Mesenchymal stem cell (in vitro differentiated cells and primary cell): ENCODE results near the gene HAUS5.
A peak's percentile ranks its signal among the peaks of the same experiment; 100 is the strongest.

Experiments used
- DNase-seq: peaks from one replicate; pipeline ENCODE4 v3.0.0-alpha.2; 2013
- H2AFZ ChIP-seq: one replicate; pipeline ENCODE4 v1.6.1; 2013; ENCODE audit warnings: low read depth, mild to moderate bottlenecking, control low read depth, inconsistent platforms, low read length, moderate library complexity
- H2AK5ac ChIP-seq: 2 replicates; pipeline ENCODE4 v1.6.1; 2013; ENCODE audit warnings: low read length, moderate library complexity, mild to moderate bottlenecking, inconsistent platforms; ENCODE audit not compliant: severe bottlenecking
- H2BK120ac ChIP-seq: one replicate; pipeline ENCODE4 v1.6.1; 2013; ENCODE audit warnings: low read depth, mild to moderate bottlenecking, inconsistent platforms, low read length, moderate library complexity
- H2BK12ac ChIP-seq, 2 experiments: one replicate each; pipeline ENCODE4 v1.6.1; 2013; ENCODE audit warnings: inconsistent platforms in 2 of 2, low read length in 2 of 2, mild to moderate bottlenecking in 2 of 2, moderate library complexity in 2 of 2, control low read depth in 1 of 2
- H2BK15ac ChIP-seq: one replicate; pipeline ENCODE4 v1.6.1; 2013; ENCODE audit warnings: mild to moderate bottlenecking, low read depth, inconsistent platforms; ENCODE audit not compliant: poor library complexity, severe bottlenecking
- H2BK5ac ChIP-seq: 2 replicates; pipeline ENCODE4 v1.6.1; 2013; ENCODE audit warnings: low read depth, mild to moderate bottlenecking, low read length, control low read depth, inconsistent platforms; ENCODE audit not compliant: poor library complexity, severe bottlenecking
- H3K14ac ChIP-seq, 2 experiments: one replicate each; pipeline ENCODE4 v1.6.1; 2013; ENCODE audit warnings: inconsistent platforms in 2 of 2, low read length in 2 of 2, control low read depth in 1 of 2, mild to moderate bottlenecking in 1 of 2, moderate library complexity in 1 of 2
- H3K18ac ChIP-seq, 2 experiments: one replicate each; pipeline ENCODE4 v1.6.1; 2013; ENCODE audit warnings: inconsistent platforms in 2 of 2, low read length in 2 of 2, control low read depth in 1 of 2, low read depth in 1 of 2, mild to moderate bottlenecking in 1 of 2
- H3K23ac ChIP-seq, 2 experiments: one replicate each; pipeline ENCODE4 v1.6.1; 2013; ENCODE audit warnings: inconsistent platforms in 2 of 2, low read length in 2 of 2, mild to moderate bottlenecking in 2 of 2, moderate library complexity in 2 of 2, control low read depth in 1 of 2
- H3K27ac ChIP-seq: 2 replicates; pipeline ENCODE4 v1.5.1; 2013; ENCODE audit warnings: mild to moderate bottlenecking, moderate library complexity, low read length, control low read depth, inconsistent platforms; ENCODE audit not compliant: poor library complexity, severe bottlenecking
- H3K27me3 ChIP-seq, 2 experiments: 2 replicates each; pipeline versions ENCODE4 v1.6.1 to v1.7.0; 2013; ENCODE audit warnings: low read length in 2 of 2, mild to moderate bottlenecking in 2 of 2, moderate library complexity in 2 of 2, control low read depth in 1 of 2, inconsistent platforms in 1 of 2; ENCODE audit not compliant: control insufficient read depth in 1 of 2, insufficient read depth in 1 of 2
- H3K36me3 ChIP-seq, 2 experiments: 2 replicates each; pipeline versions ENCODE4 v1.6.1 to v1.7.0; 2013; ENCODE audit warnings: low read length in 2 of 2, control low read depth in 1 of 2, inconsistent platforms in 1 of 2, low read depth in 1 of 2, mild to moderate bottlenecking in 1 of 2; ENCODE audit not compliant: insufficient read depth in 2 of 2, control insufficient read depth in 1 of 2
- H3K4ac ChIP-seq, 2 experiments: one replicate each; pipeline ENCODE4 v1.6.1; 2013; ENCODE audit warnings: inconsistent platforms in 2 of 2, low read length in 2 of 2, mild to moderate bottlenecking in 2 of 2, moderate library complexity in 2 of 2, control low read depth in 1 of 2, low read depth in 1 of 2
- H3K4me1 ChIP-seq: 2 replicates; pipeline ENCODE4 v1.6.1; 2013; ENCODE audit warnings: low read depth, low read length, control low read depth; ENCODE audit not compliant: control insufficient read depth, insufficient read depth
- H3K4me2 ChIP-seq: 2 replicates; pipeline ENCODE4 v1.6.1; 2013; ENCODE audit warnings: low read length, mild to moderate bottlenecking, inconsistent platforms; ENCODE audit not compliant: poor library complexity, severe bottlenecking
- H3K4me3 ChIP-seq, 2 experiments: 2 replicates each; pipeline versions ENCODE4 v1.5.1 to v1.7.0; 2013; ENCODE audit warnings: low read length in 2 of 2, mild to moderate bottlenecking in 2 of 2, control low read depth in 1 of 2, low read depth in 1 of 2; ENCODE audit not compliant: insufficient read depth in 1 of 2
- H3K79me1 ChIP-seq: replicated peaks from 2 replicates; pipeline ENCODE4 v1.6.1; 2013; ENCODE audit warnings: mild to moderate bottlenecking, control low read depth, low read length, inconsistent platforms; ENCODE audit not compliant: poor library complexity, severe bottlenecking
- H3K9ac ChIP-seq: 2 replicates; pipeline ENCODE4 v1.7.0; 2013; ENCODE audit warnings: mild to moderate bottlenecking, low read length, moderate library complexity
- H3K9me3 ChIP-seq: 2 replicates; pipeline ENCODE4 v1.7.0; 2013; ENCODE audit warnings: mild to moderate bottlenecking, low read length; ENCODE audit not compliant: control insufficient read depth
- H4K8ac ChIP-seq: one replicate; pipeline ENCODE4 v1.6.1; 2013; ENCODE audit warnings: inconsistent platforms, mild to moderate bottlenecking, low read length, moderate library complexity
- H4K91ac ChIP-seq: one replicate; pipeline ENCODE4 v1.6.1; 2013; ENCODE audit warnings: mild to moderate bottlenecking, low read length, inconsistent platforms
- WGBS: methylation state at CpG from one replicate; pipeline ENCODE4 v1.1.7; 2013; ENCODE audit warnings: mixed read lengths; 5-methylcytosine and 5-hydroxymethylcytosine counted together

The HAUS5 gene

DNA sequence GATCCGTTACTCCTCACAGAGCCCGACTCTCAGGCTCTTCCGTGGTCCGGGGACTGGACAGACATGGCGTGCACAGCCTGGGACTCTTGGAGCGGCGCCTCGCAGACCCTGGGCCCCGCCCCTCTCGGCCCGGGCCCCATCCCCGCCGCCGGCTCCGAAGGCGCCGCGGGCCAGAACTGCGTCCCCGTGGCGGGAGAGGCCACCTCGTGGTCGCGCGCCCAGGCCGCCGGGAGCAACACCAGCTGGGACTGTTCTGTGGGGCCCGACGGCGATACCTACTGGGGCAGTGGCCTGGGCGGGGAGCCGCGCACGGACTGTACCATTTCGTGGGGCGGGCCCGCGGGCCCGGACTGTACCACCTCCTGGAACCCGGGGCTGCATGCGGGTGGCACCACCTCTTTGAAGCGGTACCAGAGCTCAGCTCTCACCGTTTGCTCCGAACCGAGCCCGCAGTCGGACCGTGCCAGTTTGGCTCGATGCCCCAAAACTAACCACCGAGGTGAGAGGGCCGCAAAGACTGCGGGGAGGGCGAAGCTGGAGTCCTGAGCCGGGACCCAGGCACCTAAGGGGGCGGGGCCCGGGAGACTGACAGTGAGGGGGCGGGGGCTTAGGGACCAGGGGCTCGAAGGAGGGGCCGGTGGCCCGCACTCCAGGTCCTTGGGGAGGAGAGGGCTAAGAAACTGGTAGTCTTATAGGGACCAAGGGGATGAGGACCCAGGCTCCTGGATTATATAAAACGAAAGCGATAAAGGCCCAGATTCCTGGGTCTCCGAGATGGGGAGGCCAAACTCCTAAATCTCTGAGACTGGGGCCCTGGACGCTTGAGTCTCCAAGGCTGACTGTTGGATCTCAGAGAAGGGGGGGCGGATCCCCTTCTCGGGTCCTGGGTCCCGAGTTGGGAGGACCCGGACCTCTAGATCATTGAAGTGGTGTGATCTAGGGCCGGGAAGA, 31.0 kb downstream of the HAUS5 start:
- Histone ChIP-seq H3K18ac (peak overlapping the region; percentile 95 to 96), H2AFZ (peak overlapping the region; percentile 83), H2BK15ac (peak overlapping the region; percentile 84), H3K27me3 (no peaks in the 10 kb centered on the region), H4K8ac (peak overlapping the region; percentile 88), H3K4me1 (peaks cover 22% of the 10 kb centered on the region), H3K27ac (peak overlapping the region; percentile 93), H3K36me3 (peaks cover 0 to under 1% of the 10 kb centered on the region in 2 experiments), H3K23ac (no peak overlapping the region), H2BK5ac (no peak overlapping the region), H3K9me3 (no peaks in the 10 kb centered on the region), H3K14ac (peak overlapping the region in 1 of 2 experiments; percentile 66), H3K4me2 (peak overlapping the region; percentile 83), H2AK5ac (no peak overlapping the region), H2BK12ac (peak overlapping the region; percentile 61 to 75), H4K91ac (peak overlapping the region; percentile 70), H3K9ac (peak overlapping the region; percentile 78), H3K4ac (peak overlapping the region in 1 of 2 experiments; percentile 81), H3K79me1 (peaks cover 1% of the 10 kb centered on the region), H3K4me3 (peak overlapping the region; percentile 73 to 86), H2BK120ac (peak overlapping the region; percentile 86)
- under 1% methylated on average over 68 of the region's 69 CpGs for WGBS
- peak; percentile 88 for DNase-seq

DNA sequence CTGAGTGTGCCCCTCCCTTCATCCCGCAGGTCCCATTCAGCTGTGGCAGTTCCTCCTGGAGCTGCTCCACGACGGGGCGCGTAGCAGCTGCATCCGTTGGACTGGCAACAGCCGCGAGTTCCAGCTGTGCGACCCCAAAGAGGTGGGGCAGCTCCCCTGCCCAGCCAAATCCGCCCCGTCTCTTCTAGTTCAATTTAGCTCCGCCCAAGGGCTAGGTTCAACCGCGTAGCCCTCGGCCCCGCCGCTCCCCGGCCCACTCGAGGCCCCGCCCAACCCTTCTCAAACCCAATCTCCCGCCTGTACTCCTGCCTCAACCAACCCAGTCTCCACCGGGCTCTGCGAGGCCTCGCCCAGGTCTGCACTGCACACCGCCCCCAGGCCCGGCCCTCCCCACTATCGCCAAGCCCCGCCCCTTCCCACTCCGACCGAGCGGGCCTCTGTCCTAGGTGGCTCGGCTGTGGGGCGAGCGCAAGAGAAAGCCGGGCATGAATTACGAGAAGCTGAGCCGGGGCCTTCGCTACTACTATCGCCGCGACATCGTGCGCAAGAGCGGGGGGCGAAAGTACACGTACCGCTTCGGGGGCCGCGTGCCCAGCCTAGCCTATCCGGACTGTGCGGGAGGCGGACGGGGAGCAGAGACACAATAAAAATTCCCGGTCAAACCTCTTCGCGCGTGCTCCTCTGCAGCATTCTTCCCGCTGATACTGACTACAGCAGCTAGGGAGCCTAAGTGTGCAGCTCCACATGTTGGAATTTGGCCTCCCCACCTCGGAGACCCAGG, 31.9 kb downstream of the HAUS5 start:
- 1% methylated on average over 60 of the region's 60 CpGs for WGBS
- no peak overlapping the region for H2BK15ac ChIP-seq
- peak overlapping the region in 1 of 2 experiments; percentile 70 for H2BK12ac ChIP-seq
- no peaks in the 10 kb centered on the region for H3K36me3 ChIP-seq
- peak overlapping the region; percentile 80 to 88 for H3K18ac ChIP-seq
- H3K9me3 ChIP-seq: no peaks in the 10 kb centered on the region
- peak; percentile 97 for DNase-seq
- peak overlapping the region in 1 of 2 experiments; percentile 79 for H3K14ac ChIP-seq
- peak overlapping the region; percentile 78 for H3K9ac ChIP-seq
- no peaks in the 10 kb centered on the region for H3K27me3 ChIP-seq
- peaks cover 23% of the 10 kb centered on the region for H3K4me1 ChIP-seq
- H4K91ac ChIP-seq: no peak overlapping the region
- H2AFZ ChIP-seq: peak overlapping the region; percentile 94
- H2BK5ac ChIP-seq: no peak overlapping the region
- no peak overlapping the region for H3K23ac ChIP-seq
- peak overlapping the region; percentile 58 for H2BK120ac ChIP-seq
- peak overlapping the region; percentile 83 for H3K4me2 ChIP-seq
- peak overlapping the region; percentile 57 to 86 for H3K4me3 ChIP-seq
- peak overlapping the region in 1 of 2 experiments; percentile 81 for H3K4ac ChIP-seq
- no peak overlapping the region for H2AK5ac ChIP-seq
- H3K79me1 ChIP-seq: peaks cover 1% of the 10 kb centered on the region
- peak overlapping the region; percentile 79 for H3K27ac ChIP-seq
- peak overlapping the region; percentile 71 for H4K8ac ChIP-seq

GRCh38 chr19:35644987-35645679, 32.6 kb downstream of the HAUS5 start:
- H3K4ac ChIP-seq: peak overlapping the region in 1 of 2 experiments; percentile 49
- DNase-seq: no peak
- no peak overlapping the region for H2BK15ac ChIP-seq
- 15% methylated on average over 20 of the region's 20 CpGs for WGBS
- H3K23ac ChIP-seq: no peak overlapping the region
- H3K79me1 ChIP-seq: peaks cover 1% of the 10 kb centered on the region
- peak overlapping the region; percentile 94 for H2AFZ ChIP-seq
- H2BK120ac ChIP-seq: no peak overlapping the region
- peak overlapping the region in 1 of 2 experiments; percentile 4 for H2BK12ac ChIP-seq
- peaks cover 0 to 1% of the 10 kb centered on the region in 2 experiments for H3K36me3 ChIP-seq
- H3K4me3 ChIP-seq: peak overlapping the region; percentile 55 to 86
- H3K4me1 ChIP-seq: peaks cover 23% of the 10 kb centered on the region
- peak overlapping the region; percentile 53 for H3K27ac ChIP-seq
- peak overlapping the region in 1 of 2 experiments; percentile 79 for H3K14ac ChIP-seq
- H3K4me2 ChIP-seq: peak overlapping the region; percentile 83
- H4K8ac ChIP-seq: peak overlapping the region; percentile 4
- H2BK5ac ChIP-seq: no peak overlapping the region
- H4K91ac ChIP-seq: no peak overlapping the region
- H3K9me3 ChIP-seq: no peaks in the 10 kb centered on the region
- H2AK5ac ChIP-seq: no peak overlapping the region
- peak overlapping the region; percentile 11 to 54 for H3K18ac ChIP-seq
- no peaks in the 10 kb centered on the region for H3K27me3 ChIP-seq
- H3K9ac ChIP-seq: peak overlapping the region; percentile 75
